Stimulated activated memory B cell treated with anti-CD40 and anti-IgM and Interleukin-4, amounts not matched to agents 10 μg/mL and 1 μg/mL and 100 μg/mL, for 72 hours (primary cell): Measurements from ENCODE around the gene DHX29.

ENCODE experiments used
- ATAC-seq: fragments of 150-1000 bp; cut with Tn5 transposase; 2 replicates; pipeline ENCODE4 v1.10.0; 2021
- H3K27ac Mint-ChIP-seq: one replicate; pipeline ENCODE4 v1.8.0; 2022; ENCODE audit warnings: mild to moderate bottlenecking, mixed read lengths
- H3K27me3 Mint-ChIP-seq: one replicate; pipeline ENCODE4 v1.8.0; 2022; ENCODE audit warnings: mixed read lengths
- H3K36me3 Mint-ChIP-seq: one replicate; pipeline ENCODE4 v1.8.0; 2022; ENCODE audit warnings: mixed read lengths
- H3K4me1 Mint-ChIP-seq: one replicate; pipeline ENCODE4 v1.8.0; 2022; ENCODE audit warnings: mixed read lengths
- H3K4me3 Mint-ChIP-seq: one replicate; pipeline ENCODE4 v1.8.0; 2022; ENCODE audit warnings: mild to moderate bottlenecking, moderate library complexity, mixed read lengths
- H3K9me3 Mint-ChIP-seq: one replicate; pipeline ENCODE4 v1.8.0; 2022; ENCODE audit warnings: mixed read lengths

DHX29 gene

DNA sequence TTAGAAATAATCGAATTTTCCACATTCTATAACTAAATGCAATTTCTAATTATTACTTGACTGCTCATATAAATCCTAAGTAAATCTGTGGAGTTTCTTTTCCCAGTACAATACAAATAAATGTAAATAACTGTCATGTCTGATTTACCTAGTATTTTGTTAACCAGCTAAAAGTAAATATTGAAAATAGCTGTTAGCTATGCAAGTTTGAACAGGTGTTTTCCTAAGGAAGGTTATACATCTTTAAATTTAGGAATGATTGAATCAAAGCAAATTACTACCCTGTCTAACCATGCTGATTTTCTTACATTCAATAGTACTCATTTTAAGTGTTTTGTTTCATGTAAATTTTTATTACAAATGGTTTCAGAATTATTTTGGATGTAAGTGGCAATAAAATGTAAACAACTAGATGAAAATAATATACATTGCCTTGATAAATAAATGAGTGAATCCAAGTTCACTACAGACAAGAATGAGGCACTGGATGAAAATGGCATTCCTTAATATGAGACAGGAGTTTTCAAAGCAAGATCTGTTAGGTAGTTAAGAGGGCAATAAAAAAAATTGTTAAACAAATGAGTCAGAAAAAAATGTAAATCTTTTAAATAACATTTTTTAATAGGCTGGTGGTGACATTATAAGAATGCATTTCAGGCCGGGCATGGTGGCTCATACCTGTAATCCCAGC is 96.2 kb downstream of the DHX29 start:
- ATAC-seq, result no peak
- H3K27me3 Mint-ChIP-seq, result peaks cover 27% of the 10 kb centered on the region
- no peaks in the 10 kb centered on the region for H3K4me1 Mint-ChIP-seq
- H3K36me3 Mint-ChIP-seq, result no peaks in the 10 kb centered on the region
- no peak overlapping the region for H3K27ac Mint-ChIP-seq
- H3K9me3 Mint-ChIP-seq, result no peaks in the 10 kb centered on the region
- H3K4me3 Mint-ChIP-seq, result no peak overlapping the region
